ENCODE data around the gene KCNC3. TPM values are rescaled to one million over a fixed set of nuclear protein-coding genes. Genes with fewer than 3 reads are reported as not detected.

Gene KCNC3
- total RNA-seq, 1 donor from 2014 or later: 9.3 TPM

- Mint-ChIP-seq H3K4me1 (ENCODE audit: low read depth) (no peaks in the 10 kb centered on the region), H3K4me3 (ENCODE audit: unreplicated experiment) (no peak overlapping the region), H3K27ac (ENCODE audit: unreplicated experiment) (no peak overlapping the region), H3K36me3 (ENCODE audit: low read depth) (no peaks in the 10 kb centered on the region), H3K9me3 (ENCODE audit: low read depth) (no peaks in the 10 kb centered on the region), H3K27me3 (ENCODE audit: low read depth) (peaks cover 1% of the 10 kb centered on the region)
- TF ChIP-seq CTCF (IDR thresholded peaks at IDR 0.05): no peak
- DNase-seq (ENCODE audit: low spot score): no peak
These were observed 61.1 kb downstream of the KCNC3 start for GRCh38 chr19:50268041-50268440.

DNA sequence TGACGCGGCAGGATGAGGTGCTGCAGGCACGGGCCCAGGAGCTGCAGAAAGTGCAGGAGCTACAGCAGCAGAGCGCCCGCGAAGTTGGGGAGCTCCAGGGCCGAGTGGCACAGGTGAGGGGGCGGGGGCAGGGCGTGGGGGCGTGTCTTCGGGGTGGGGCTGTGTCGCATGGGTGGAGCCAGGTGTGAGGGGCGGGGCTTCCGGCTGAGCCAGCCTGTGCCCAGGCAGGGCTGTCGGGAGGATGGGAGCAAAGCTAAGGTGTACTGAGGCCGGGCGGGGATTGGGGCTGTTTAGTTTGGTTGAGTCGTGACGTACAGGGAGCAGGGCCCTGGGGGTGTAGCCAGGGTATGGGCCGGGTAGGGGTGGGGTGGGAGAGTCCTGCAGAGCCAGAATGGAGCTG lies 62.3 kb downstream of the KCNC3 start:
- DNase-seq (ENCODE audit: low spot score): no peak
- Mint-ChIP-seq H3K4me3 (ENCODE audit: unreplicated experiment) (no peak overlapping the region), H3K36me3 (ENCODE audit: low read depth) (no peaks in the 10 kb centered on the region), H3K27ac (ENCODE audit: unreplicated experiment) (no peak overlapping the region), H3K9me3 (ENCODE audit: low read depth) (no peaks in the 10 kb centered on the region), H3K4me1 (ENCODE audit: low read depth) (no peaks in the 10 kb centered on the region), H3K27me3 (ENCODE audit: low read depth) (no peaks in the 10 kb centered on the region)
- TF ChIP-seq CTCF (IDR thresholded peaks at IDR 0.05): no peak

DNA sequence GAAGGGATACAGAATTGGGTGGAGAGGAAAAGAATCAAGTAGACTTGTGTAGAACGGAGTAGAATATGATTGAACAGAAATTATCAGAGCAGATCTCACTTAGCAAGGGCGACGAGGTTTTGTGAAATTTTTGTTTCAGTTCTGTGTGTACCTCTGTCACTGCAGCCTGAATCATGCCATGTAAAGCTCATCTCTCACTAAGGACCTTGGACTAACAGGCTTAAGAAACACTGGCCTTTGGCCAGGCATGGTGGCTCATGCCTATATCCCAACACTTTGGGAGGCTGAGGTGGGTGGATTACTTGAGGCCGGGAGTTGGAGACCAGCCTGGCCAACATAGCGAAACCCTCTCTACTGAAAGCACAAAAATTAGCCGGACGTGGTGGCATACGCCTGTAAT lies 63.1 kb downstream of the KCNC3 start:
- no peak for DNase-seq (ENCODE audit: low spot score)
- Mint-ChIP-seq H3K27me3 (ENCODE audit: low read depth) (no peaks in the 10 kb centered on the region), H3K27ac (ENCODE audit: unreplicated experiment) (no peak overlapping the region), H3K9me3 (ENCODE audit: low read depth) (no peaks in the 10 kb centered on the region), H3K4me3 (ENCODE audit: unreplicated experiment) (no peak overlapping the region), H3K36me3 (ENCODE audit: low read depth) (no peaks in the 10 kb centered on the region), H3K4me1 (ENCODE audit: low read depth) (no peaks in the 10 kb centered on the region)
- no peak for TF ChIP-seq CTCF (IDR thresholded peaks at IDR 0.05)

DNA sequence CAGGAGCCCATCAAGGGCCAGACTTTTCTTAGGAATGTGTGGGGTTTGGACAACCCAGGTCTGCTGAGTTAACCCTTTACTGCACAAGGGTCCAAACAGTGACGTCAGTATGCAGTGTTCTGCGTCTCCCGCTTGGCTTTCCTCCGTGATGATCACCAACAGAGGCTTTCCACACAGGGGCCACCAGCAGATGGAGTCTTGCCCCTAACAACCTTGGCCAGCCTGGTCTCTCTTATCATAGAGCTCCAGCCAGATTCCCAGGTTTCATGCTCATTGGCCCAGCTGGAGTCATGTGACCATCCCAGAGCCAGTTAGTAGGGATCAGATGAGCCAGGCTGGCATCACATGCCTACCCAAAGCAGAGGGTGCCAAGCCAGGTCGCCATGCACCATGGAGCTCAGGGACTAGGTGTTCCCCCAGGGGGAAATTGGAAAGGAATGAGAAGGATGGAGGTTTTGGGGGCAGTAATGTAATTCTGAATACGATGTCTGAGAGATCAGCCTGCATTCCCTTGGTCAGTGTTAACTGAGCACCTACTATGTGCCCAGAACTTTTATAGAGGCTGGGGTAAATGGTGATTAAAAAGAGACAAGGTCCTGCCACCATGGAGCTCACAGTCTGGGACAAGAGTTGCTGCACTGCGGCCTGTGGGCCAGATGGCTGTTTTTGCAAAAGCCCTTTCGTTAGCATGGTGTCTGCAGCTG lies 64.5 kb downstream of the KCNC3 start:
- no peak for TF ChIP-seq CTCF (IDR thresholded peaks at IDR 0.05)
- Mint-ChIP-seq H3K4me1 (ENCODE audit: low read depth) (no peaks in the 10 kb centered on the region), H3K9me3 (ENCODE audit: low read depth) (no peaks in the 10 kb centered on the region), H3K27me3 (ENCODE audit: low read depth) (no peaks in the 10 kb centered on the region), H3K36me3 (ENCODE audit: low read depth) (no peaks in the 10 kb centered on the region), H3K4me3 (ENCODE audit: unreplicated experiment) (no peak overlapping the region), H3K27ac (ENCODE audit: unreplicated experiment) (no peak overlapping the region)
- DNase-seq (ENCODE audit: low spot score): no peak

DNA sequence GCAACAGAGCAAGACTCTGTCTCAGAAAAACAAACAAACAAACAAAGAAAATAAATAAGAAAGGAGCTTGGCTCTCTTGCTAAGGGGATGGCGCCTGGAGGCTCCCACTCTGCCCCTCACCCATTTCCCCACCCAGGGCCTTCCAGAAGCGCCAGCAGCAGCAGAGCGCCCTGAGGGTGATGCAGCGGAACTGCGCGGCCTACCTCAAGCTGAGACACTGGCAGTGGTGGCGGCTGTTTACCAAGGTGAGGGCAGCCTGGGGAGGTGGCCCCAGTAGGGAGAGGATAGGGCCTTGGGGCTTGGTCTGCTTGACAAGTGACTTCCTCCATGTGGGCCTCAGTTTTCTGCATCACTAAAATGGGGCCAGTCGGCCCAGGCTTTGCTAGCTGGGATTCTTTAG lies 66.0 kb downstream of the KCNC3 start:
- no peaks in the 10 kb centered on the region for H3K36me3 Mint-ChIP-seq (ENCODE audit: low read depth)
- H3K27me3 Mint-ChIP-seq (ENCODE audit: low read depth): no peaks in the 10 kb centered on the region
- H3K27ac Mint-ChIP-seq (ENCODE audit: unreplicated experiment): no peak overlapping the region
- no peaks in the 10 kb centered on the region for H3K9me3 Mint-ChIP-seq (ENCODE audit: low read depth)
- H3K4me3 Mint-ChIP-seq (ENCODE audit: unreplicated experiment): no peak overlapping the region
- no peak for TF ChIP-seq CTCF (IDR thresholded peaks at IDR 0.05)
- H3K4me1 Mint-ChIP-seq (ENCODE audit: low read depth): no peaks in the 10 kb centered on the region
- DNase-seq (ENCODE audit: low spot score): no peak

Other genes starting within 250 kb of the KCNC3 start
- gene IZUMO2, start 166.1 kb downstream of the KCNC3 start, total RNA-seq: not detected in 3 replicates
- gene MYH14, start 125.8 kb downstream of the KCNC3 start, total RNA-seq: 0.68 to 10.2 TPM (median 8.6 TPM) in 3 replicates
- gene NAPSA, start 36.3 kb upstream of the KCNC3 start, total RNA-seq: 0.27 to 0.74 TPM (median 0.55 TPM) in 3 replicates
- gene NR1H2, start 47.1 kb upstream of the KCNC3 start, total RNA-seq: 47.7 to 48.9 TPM (median 48.3 TPM) in 3 replicates
- 15.7 to 37.2 TPM (median 15.8 TPM) in 3 replicates for gene POLD1, start 55.0 kb upstream of the KCNC3 start, total RNA-seq
- not detected in 3 replicates for gene SPIB, start 89.6 kb upstream of the KCNC3 start, total RNA-seq
- gene MYBPC2, start 103.5 kb upstream of the KCNC3 start, total RNA-seq: not detected in 3 replicates
- gene EMC10, start 147.1 kb upstream of the KCNC3 start, total RNA-seq: 132 to 144 TPM (median 144 TPM) in 3 replicates
- gene GARIN5A, start 147.5 kb upstream of the KCNC3 start, total RNA-seq: 1.7 to 2.1 TPM (median 1.9 TPM) in 3 replicates
- gene JOSD2, start 181.8 kb upstream of the KCNC3 start, total RNA-seq: 42.5 to 44.7 TPM (median 43.1 TPM) in 3 replicates
- not detected in 3 replicates for gene ASPDH, start 184.5 kb upstream of the KCNC3 start, total RNA-seq
- 0.31 to 1.2 TPM (median 0.52 TPM) in 3 replicates for gene LRRC4B, start 239.1 kb upstream of the KCNC3 start, total RNA-seq